ENCODE data around the gene HS3ST2.

DNA sequence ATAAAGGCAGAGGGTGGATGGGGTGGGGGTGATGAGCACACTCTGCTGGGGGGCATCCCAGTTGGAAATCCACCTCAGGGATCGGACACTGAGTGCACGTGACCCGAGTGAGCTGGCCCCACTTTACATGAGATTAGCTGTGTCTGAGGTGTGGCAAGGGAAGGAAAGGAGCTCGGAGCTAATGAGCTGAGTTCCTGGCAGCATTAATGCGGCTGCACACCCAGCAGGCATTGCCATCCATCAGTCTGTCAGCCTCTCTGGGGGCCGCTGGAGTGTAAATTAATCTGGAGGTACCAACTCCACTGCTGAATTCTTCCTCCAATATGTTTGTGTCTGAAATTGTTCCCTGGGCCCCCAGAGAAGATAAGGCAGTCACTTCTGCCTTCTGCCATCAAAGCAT lies 65.5 kb downstream of the HS3ST2 start:
- TF ChIP-seq EZH2 (IDR thresholded peaks at IDR 0.05; ENCODE audit: borderline replicate concordance, low read depth, low read length, severe bottlenecking) = no peak
- TF ChIP-seq, protein P1, sequence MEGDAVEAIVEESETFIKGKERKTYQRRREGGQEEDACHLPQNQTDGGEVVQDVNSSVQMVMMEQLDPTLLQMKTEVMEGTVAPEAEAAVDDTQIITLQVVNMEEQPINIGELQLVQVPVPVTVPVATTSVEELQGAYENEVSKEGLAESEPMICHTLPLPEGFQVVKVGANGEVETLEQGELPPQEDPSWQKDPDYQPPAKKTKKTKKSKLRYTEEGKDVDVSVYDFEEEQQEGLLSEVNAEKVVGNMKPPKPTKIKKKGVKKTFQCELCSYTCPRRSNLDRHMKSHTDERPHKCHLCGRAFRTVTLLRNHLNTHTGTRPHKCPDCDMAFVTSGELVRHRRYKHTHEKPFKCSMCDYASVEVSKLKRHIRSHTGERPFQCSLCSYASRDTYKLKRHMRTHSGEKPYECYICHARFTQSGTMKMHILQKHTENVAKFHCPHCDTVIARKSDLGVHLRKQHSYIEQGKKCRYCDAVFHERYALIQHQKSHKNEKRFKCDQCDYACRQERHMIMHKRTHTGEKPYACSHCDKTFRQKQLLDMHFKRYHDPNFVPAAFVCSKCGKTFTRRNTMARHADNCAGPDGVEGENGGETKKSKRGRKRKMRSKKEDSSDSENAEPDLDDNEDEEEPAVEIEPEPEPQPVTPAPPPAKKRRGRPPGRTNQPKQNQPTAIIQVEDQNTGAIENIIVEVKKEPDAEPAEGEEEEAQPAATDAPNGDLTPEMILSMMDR (IDR thresholded peaks at IDR 0.05; ENCODE audit: borderline replicate concordance, extremely low read depth, low read length, poor library complexity, severe bottlenecking) = no peak

Data from DND-41 (cell line).